Suprapubic skin (tissue), 3 donors: ENCODE measurements around the gene TRIM46.

ENCODE experiments used
- CTCF ChIP-seq, 2 donors: fragments of 200-600 bp in 1 of 2; fragments of 450-650 bp in 1 of 2; sonication (generic) in 1 of 2; IDR thresholded peaks; one replicate each; pipeline ENCODE4 v1.5.1; 2016 to 2019; ENCODE audit warnings: antibody characterized with exemption in 2 of 2, mild to moderate bottlenecking in 1 of 2, moderate library complexity in 1 of 2
- EP300 ChIP-seq: sonication (generic); formaldehyde crosslinking; IDR thresholded peaks from one replicate; pipeline ENCODE4 v1.6.1; 2017; ENCODE audit warnings: antibody characterized with exemption

GRCh38 chr1:155187456-155187891, 13.8 kb downstream of the TRIM46 start:
- TF ChIP-seq CTCF (IDR thresholded peaks at IDR 0.05) = no peak
- TF ChIP-seq EP300 = no peak
